Heart right ventricle (tissue), 16 donors: ENCODE data around the gene TRAK1. TPM values are rescaled to one million over a fixed set of nuclear protein-coding genes. Genes with fewer than 3 reads are reported as not detected.
A peak's percentile ranks its signal among the peaks of the same experiment; 100 is the strongest.

ENCODE experiments used
- ATAC-seq, 8 donors: fragments of 200-7000 bp; cut with Tn5 transposase; one replicate each; pipeline ENCODE4 v1.9.1; 2020; ENCODE audit warnings: mild to moderate bottlenecking in 8 of 8, moderate library complexity in 8 of 8, moderate number of reproducible peaks in 1 of 8
- DNase-seq, 2 donors: peaks; one replicate each; pipeline ENCODE4 v3.0.0-alpha.2; 2020
- H3K27ac ChIP-seq, 10 donors: fragments of 200-600 bp; sonication (generic) in 2 of 10; one replicate each; pipeline versions ENCODE4 v1.5.0 to v1.8.0; 2020 to 2022; ENCODE audit warnings: mild to moderate bottlenecking in 3 of 10
- H3K27me3 ChIP-seq, 7 donors: fragments of 200-600 bp; one replicate each; pipeline ENCODE4 v1.8.0; 2021 to 2022; ENCODE audit warnings: mild to moderate bottlenecking in 2 of 7
- H3K36me3 ChIP-seq, 9 donors: fragments of 200-600 bp; sonication (generic) in 1 of 9; one replicate each; pipeline versions ENCODE4 v1.5.0 to v1.8.0; 2020 to 2022; ENCODE audit warnings: mild to moderate bottlenecking in 2 of 9
- H3K4me1 ChIP-seq, 9 donors: fragments of 200-600 bp; sonication (generic) in 1 of 9; one replicate each; pipeline versions ENCODE4 v1.5.0 to v1.8.0; 2020 to 2022; ENCODE audit warnings: mild to moderate bottlenecking in 4 of 9
- H3K4me3 ChIP-seq, 10 donors: fragments of 200-600 bp; sonication (generic) in 2 of 10; one replicate each; pipeline versions ENCODE4 v1.5.0 to v1.8.0; 2020 to 2022; ENCODE audit warnings: mild to moderate bottlenecking in 7 of 10, moderate library complexity in 2 of 10
- H3K9me3 ChIP-seq, 11 donors: fragments of 200-600 bp in 10 of 11; sonication (generic) in 2 of 11; one replicate each; pipeline versions ENCODE4 v1.5.0 to v1.8.0; 2013 to 2022; ENCODE audit warnings: mild to moderate bottlenecking in 2 of 11, control low read depth in 1 of 11, moderate library complexity in 1 of 11
- WGBS, 2 donors: extraction: QIAGEN DNeasy Blood & Tissue Kit; methylation state at CpG; one replicate each; pipeline ENCODE4 v1.1.7; 2013; ENCODE audit warnings: inconsistent platforms in 1 of 2; 5-methylcytosine and 5-hydroxymethylcytosine counted together
- intact Hi-C, 10 donors: fragments of 100-400 bp; cut with DNase I; formaldehyde crosslinking; loops; one replicate each; pipeline versions ENCODE4 v1.11.1 to v1.14.2; 2022
- polyA plus RNA-seq, 2 donors: library from polyadenylated mRNA; stranded (reverse); fragments of 200-250 nt; gene quantifications; one replicate each; pipeline ENCODE4 v1.2.3, GENCODE V29; 2013
- total RNA-seq, 10 donors: library from RNA; stranded (reverse); fragmentation: NEBNext Ultra II Directional in 3 of 10; extraction: Animal tissue kit (Norgen Biotek cat#: 25700) in 3 of 10; gene quantifications; one replicate each; pipeline versions ENCODE4 v1.2.1 to v1.2.4, GENCODE V29; 2021 to 2023
- TF ChIP-seq, protein P1 (sequence below), 9 donors: fragments of 200-600 bp; sonication (generic) in 2 of 9; IDR thresholded peaks; one replicate each; pipeline versions ENCODE4 v1.5.0 to v1.8.0; 2021 to 2022; ENCODE audit warnings: antibody characterized with exemption in 9 of 9, mild to moderate bottlenecking in 5 of 9, moderate library complexity in 1 of 9
- donor health status: Arrhythmogenic right ventricular cardiomyopathy.
- donor health status: ischemic (EF 13 %, LVEDD 7.1; RV severe dilation, severe dysfunction).
- donor health status: healthy with polysubstance abuse.
- donor health status: DM: no; HTN: yes; CAD: no.
- donor health status: DM: no; HTN: no; CAD: no.
- donor health status: ischemic (EF 25% LVEDD 6.9; RV normal size, moderate dysfunction).
- donor health status: ischemic (EF 25% LVEDD 5.7; RV mildly dilated, moderate dysfunction).
- donor health status: healthy.
- donor health status: DM: yes; HTN: yes; CAD: no.
- donor health status: Ischemic cardiomyopathy.
- donor health status: ischemic (EF 35%, LVEDD 5.7; RV mildly dilated, moderate dysfunction).
- donor health status: nonischemic (EF 11% LVEDD 7.7; RV severe dilation, severe dysfunction).
- donor health status: DM: yes; HTN: yes; CAD: no.
- donor health status: PGD.
- donor health status: ischemic (EF 29% LVEDD 5.4; RV normal size, mild dysfunction).
- donor health status: nonischemic (EF 23%, LVEDD 6.1; RV moderate dilation, normal function).

The TRAK1 gene
- total and polyA plus RNA-seq, 12 donors = 35.5 to 423 (median 303) TPM

DNA sequence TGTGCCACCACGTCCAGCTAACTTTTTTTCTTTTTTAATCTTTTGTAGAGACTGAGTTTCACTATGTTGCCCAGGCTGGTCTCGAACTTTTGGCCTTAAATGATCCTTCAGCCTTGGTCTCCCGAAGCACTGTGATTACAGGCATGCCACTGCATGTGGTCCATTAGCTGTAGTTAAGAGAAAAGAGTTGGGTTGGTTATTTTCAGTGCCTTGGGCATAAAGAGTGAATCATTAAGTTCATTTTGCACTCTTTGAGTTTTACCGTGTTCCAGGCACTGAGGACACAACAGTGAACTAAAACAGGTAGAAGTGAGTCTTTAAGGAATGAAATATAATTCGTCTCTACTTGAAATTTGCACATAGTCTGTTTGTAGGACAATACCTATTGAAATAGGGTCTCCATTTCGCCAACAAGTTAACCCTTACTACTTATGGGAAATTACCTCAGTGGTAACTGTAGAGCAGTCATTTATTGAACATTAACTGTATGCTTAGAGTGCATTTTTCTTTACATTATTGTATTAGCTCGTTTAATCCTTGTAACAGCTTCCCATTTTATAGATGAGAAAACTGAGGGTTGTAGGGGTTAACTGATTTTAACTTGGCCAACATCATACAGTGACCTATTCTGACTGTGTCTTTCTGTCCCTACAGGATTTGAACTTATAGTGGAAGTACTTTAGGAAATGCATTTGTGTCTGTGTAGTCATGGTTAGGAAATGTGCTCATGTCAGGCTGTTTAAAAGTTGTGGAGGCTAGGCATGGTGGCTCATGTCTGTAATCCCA lies 22.7 kb upstream of the TRAK1 start:
- H3K4me1 ChIP-seq = peaks cover 44 to 100% (median 88%) of the 10 kb centered on the region in 9 donors
- no peak for DNase-seq
- no peaks in the 10 kb centered on the region for H3K36me3 ChIP-seq
- WGBS, 2 donors = 78 to 81% methylated on average over 7 of the region's 7 CpGs
- H3K4me3 ChIP-seq = no peak overlapping the region
- peak overlapping the region; percentile 82 to 95 (median 90) for H3K27ac ChIP-seq
- no peaks in the 10 kb centered on the region for H3K9me3 ChIP-seq
- TF ChIP-seq, protein P1, sequence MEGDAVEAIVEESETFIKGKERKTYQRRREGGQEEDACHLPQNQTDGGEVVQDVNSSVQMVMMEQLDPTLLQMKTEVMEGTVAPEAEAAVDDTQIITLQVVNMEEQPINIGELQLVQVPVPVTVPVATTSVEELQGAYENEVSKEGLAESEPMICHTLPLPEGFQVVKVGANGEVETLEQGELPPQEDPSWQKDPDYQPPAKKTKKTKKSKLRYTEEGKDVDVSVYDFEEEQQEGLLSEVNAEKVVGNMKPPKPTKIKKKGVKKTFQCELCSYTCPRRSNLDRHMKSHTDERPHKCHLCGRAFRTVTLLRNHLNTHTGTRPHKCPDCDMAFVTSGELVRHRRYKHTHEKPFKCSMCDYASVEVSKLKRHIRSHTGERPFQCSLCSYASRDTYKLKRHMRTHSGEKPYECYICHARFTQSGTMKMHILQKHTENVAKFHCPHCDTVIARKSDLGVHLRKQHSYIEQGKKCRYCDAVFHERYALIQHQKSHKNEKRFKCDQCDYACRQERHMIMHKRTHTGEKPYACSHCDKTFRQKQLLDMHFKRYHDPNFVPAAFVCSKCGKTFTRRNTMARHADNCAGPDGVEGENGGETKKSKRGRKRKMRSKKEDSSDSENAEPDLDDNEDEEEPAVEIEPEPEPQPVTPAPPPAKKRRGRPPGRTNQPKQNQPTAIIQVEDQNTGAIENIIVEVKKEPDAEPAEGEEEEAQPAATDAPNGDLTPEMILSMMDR (IDR thresholded peaks at IDR 0.05) = no peak
- no peaks in the 10 kb centered on the region for H3K27me3 ChIP-seq
- intact Hi-C loops = loop anchor here in 1 of 10 donors (5.0 kb wide), 1 partner anchor 41 kb away; no protein-coding TSS in a partner anchor
- no peak for ATAC-seq

DNA sequence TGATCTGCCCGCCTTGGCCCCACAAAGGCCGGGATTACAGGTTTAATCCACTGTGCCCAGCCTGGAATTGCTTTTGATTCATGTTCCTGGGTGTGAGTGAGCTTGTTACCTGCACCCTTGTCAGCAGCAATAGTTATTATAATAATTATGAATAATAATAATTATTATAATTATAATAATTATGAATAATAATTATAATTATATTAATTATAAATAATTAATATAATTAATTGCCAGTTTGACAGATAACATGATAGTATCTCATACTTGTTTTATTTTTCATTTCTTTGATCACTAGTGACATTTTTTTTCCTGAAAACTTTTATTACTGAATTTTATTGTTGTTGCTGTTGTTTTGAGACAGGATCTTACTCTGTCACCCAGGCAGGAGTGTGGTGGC lies 21.1 kb upstream of the TRAK1 start:
- DNase-seq (no peak), ATAC-seq (no peak)
- Histone ChIP-seq H3K4me1 (peaks cover 45 to 100% (median 91%) of the 10 kb centered on the region in 9 donors), H3K36me3 (no peaks in the 10 kb centered on the region), H3K27me3 (no peaks in the 10 kb centered on the region), H3K27ac (peak overlapping the region in 9 of 10 donors; percentile 76 to 96 (median 90)), H3K9me3 (no peaks in the 10 kb centered on the region), H3K4me3 (no peak overlapping the region)
- WGBS, 2 donors = 94 to 98% methylated on average over 2 of the region's 2 CpGs
- intact Hi-C loops = no loop called here
- TF ChIP-seq, protein P1 (IDR thresholded peaks at IDR 0.05) = no peak

DNA sequence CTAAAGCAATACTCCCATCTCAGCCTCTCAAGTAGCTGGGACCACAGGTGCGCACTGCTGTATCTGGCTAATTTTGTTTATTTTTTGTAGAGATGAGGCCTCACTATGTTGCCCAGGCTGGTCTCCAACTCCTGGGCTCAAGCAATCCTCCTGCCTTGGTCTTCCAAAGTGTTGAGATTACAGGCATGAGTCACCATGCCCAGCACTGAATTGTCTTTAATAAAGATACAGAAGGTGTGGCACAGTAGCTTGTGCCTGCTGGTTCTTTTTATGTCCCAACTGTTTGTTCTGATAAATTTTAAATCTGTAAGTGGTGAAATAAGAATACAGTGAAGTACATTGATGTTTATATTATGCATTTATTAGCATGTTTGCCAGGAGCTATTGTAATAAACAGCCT lies 20.6 kb upstream of the TRAK1 start:
- TF ChIP-seq, protein P1 (IDR thresholded peaks at IDR 0.05) = no peak
- no peak for ATAC-seq
- Histone ChIP-seq H3K27ac (peak overlapping the region; percentile 46 to 96 (median 88)), H3K4me3 (no peak overlapping the region), H3K36me3 (no peaks in the 10 kb centered on the region), H3K4me1 (peaks cover 45 to 100% (median 93%) of the 10 kb centered on the region in 9 donors), H3K27me3 (no peaks in the 10 kb centered on the region), H3K9me3 (peaks cover 0 to 2% (median 0%) of the 10 kb centered on the region in 11 donors)
- 98 to 100% methylated on average over 1 of the region's 1 CpG for WGBS, 2 donors
- intact Hi-C loops = no loop called here
- no peak for DNase-seq

DNA sequence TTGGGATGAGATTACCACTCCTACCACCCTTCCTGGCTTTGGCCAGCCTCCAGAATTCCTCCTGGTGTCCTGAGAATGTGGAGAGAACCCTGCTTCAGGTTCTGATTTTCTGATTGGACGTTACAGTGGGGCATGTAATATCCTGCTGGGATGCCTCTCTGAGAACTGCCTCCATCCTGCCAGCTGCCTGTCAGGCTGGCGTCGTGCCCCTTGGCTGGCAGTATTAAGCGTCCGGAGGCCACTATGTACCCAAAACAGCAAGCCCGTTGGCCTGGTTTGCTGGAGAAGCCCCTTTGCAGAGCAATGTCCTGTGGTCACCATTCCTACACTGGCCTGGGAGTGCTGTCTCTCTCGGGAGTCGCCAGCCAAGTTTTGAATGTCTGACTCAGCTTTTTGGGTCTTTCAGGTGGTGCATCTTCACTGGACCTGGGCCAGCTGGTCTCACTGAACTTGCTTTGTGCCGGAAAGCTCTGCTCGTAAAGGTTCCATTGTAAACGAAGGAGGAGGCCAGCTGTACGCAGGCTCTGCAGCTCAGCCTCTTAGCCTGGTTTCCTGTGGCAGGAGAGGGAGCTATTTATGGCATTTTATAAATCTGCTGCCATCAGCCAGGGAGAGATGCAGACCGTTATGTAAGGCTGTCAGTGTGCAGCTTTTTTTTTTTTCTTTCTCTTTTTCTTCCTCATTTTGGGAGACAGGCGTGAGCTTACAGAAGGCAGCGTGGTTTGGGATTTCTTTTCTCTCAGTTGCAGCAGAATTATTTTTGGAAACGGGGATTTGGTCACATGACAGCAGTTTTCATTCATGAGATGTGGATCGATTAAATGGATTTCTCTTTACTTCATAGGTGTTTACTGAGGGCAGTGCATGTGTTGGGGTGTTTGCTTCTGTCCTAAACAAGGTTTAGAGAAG lies 19.0 kb upstream of the TRAK1 start:
- intact Hi-C loops = no loop called here
- DNase-seq (peak; percentile 71 to 79), ATAC-seq (peak; percentile 80 to 91 (median 86))
- 3% methylated on average over 17 of the region's 17 CpGs for WGBS, 2 donors
- Histone ChIP-seq H3K4me1 (peaks cover 35 to 91% (median 78%) of the 10 kb centered on the region in 9 donors), H3K36me3 (no peaks in the 10 kb centered on the region), H3K27ac (peak overlapping the region; percentile 46 to 96 (median 88)), H3K27me3 (no peaks in the 10 kb centered on the region), H3K9me3 (peaks cover 0 to 15% (median 0%) of the 10 kb centered on the region in 11 donors), H3K4me3 (peak overlapping the region in 9 of 10 donors; percentile 1 to 44 (median 35))
- TF ChIP-seq, protein P1 (IDR thresholded peaks at IDR 0.05) = peak in 2 of 9 donors; percentile 30 to 37
